Measurements from ENCODE around the gene XRN1.

GRCh38 chr3:142272200-142272891, 175.5 kb downstream of the XRN1 start:
- TF ChIP-seq CTCF (conservative IDR thresholded peaks at IDR 0.05) (no peak), ZFX (IDR thresholded peaks at IDR 0.05) (no peak)
